GM19238 (cell line): ENCODE measurements around the gene MSGN1.

Experiments used
- DNase-seq: peaks from one replicate; pipeline ENCODE4 v3.0.0; 2011; ENCODE audit warnings: low spot score; ENCODE audit not compliant: insufficient read length

Gene MSGN1

GRCh38 chr2:17816396-17817245 is at the start of gene MSGN1:
MSGN1 (plus strand) TSS chr2:17816460; CDS start chr2:17816519, 59 bp downstream.
- DNase-seq: no peak

GRCh38 chr2:17768894-17769293 is 47.4 kb upstream of the MSGN1 start:
- DNase-seq: no peak

GRCh38 chr2:17771956-17772355 is 44.3 kb upstream of the MSGN1 start:
- no peak for DNase-seq

GRCh38 chr2:17772532-17772931 is 43.7 kb upstream of the MSGN1 start:
- no peak for DNase-seq

- no peak for DNase-seq
Measured at GRCh38 chr2:17780546-17780945, 35.7 kb upstream of the MSGN1 start.

GRCh38 chr2:17781482-17781881 is 34.8 kb upstream of the MSGN1 start:
- DNase-seq: no peak

- no peak for DNase-seq
Measured at GRCh38 chr2:17786727-17787126, 29.5 kb upstream of the MSGN1 start.

GRCh38 chr2:17788773-17789172 is 27.5 kb upstream of the MSGN1 start:
- no peak for DNase-seq

GRCh38 chr2:17790536-17790935 is 25.7 kb upstream of the MSGN1 start:
- DNase-seq: no peak

GRCh38 chr2:17791121-17791816 is 25.0 kb upstream of the MSGN1 start:
- no peak for DNase-seq

GRCh38 chr2:17791817-17792130 is 24.5 kb upstream of the MSGN1 start:
- no peak for DNase-seq

GRCh38 chr2:17792515-17792914 is 23.7 kb upstream of the MSGN1 start:
- no peak for DNase-seq

- DNase-seq: no peak
Measured at GRCh38 chr2:17793296-17793695, 23.0 kb upstream of the MSGN1 start.

- DNase-seq: no peak
Measured at GRCh38 chr2:17793803-17794354, 22.4 kb upstream of the MSGN1 start.

GRCh38 chr2:17795309-17795708 is 21.0 kb upstream of the MSGN1 start:
- no peak for DNase-seq

GRCh38 chr2:17798338-17798737 is 17.9 kb upstream of the MSGN1 start:
- no peak for DNase-seq

GRCh38 chr2:17799301-17800120 is 16.7 kb upstream of the MSGN1 start:
- DNase-seq: no peak

- DNase-seq: no peak
Measured at GRCh38 chr2:17800219-17800618, 16.0 kb upstream of the MSGN1 start.

- no peak for DNase-seq
Measured at GRCh38 chr2:17800693-17801458, 15.4 kb upstream of the MSGN1 start.

GRCh38 chr2:17803497-17803896 is 12.8 kb upstream of the MSGN1 start:
- DNase-seq: no peak

GRCh38 chr2:17804358-17804757 is 11.9 kb upstream of the MSGN1 start:
- no peak for DNase-seq
